SK-N-SH treated with all-trans-retinoic acid at 6 μM for 48 hours (cell line): ENCODE measurements around the gene PRKAB2.

Experiments
- ARNTL ChIP-seq: fragments of 450-650 bp; formaldehyde crosslinking; IDR thresholded peaks from 2 replicates; pipeline ENCODE4 v1.5.0; 2020; ENCODE audit warnings: low read depth, mild to moderate bottlenecking, moderate library complexity, borderline replicate concordance
- BACH2 ChIP-seq: fragments of 250-450 bp; sonication (Bioruptor Pico); IDR thresholded peaks from 2 replicates; pipeline ENCODE4 v1.9.0; 2021; ENCODE audit warnings: mild to moderate bottlenecking, borderline replicate concordance
- ISL1 ChIP-seq: fragments of 250-450 bp; sonication (Bioruptor Pico); IDR thresholded peaks from 2 replicates; pipeline ENCODE4 v2.1.2; 2022; ENCODE audit warnings: mild to moderate bottlenecking, moderate library complexity
- OSR1 ChIP-seq: fragments of 250-450 bp; sonication (Bioruptor Pico); IDR thresholded peaks from 2 replicates; pipeline ENCODE4 v1.8.0; 2022; ENCODE audit warnings: moderate library complexity, mild to moderate bottlenecking, inconsistent platforms
- PATZ1 ChIP-seq: fragments of 250-450 bp; sonication (Bioruptor Pico); IDR thresholded peaks from 2 replicates; pipeline ENCODE4 v1.8.0; 2020; ENCODE audit warnings: mild to moderate bottlenecking, moderate library complexity, borderline replicate concordance
- RARB ChIP-seq: fragments of 250-450 bp; sonication (Bioruptor Pico); IDR thresholded peaks from 2 replicates; pipeline ENCODE4 v1.8.0; 2021; ENCODE audit warnings: mild to moderate bottlenecking, moderate library complexity
- TCF4 ChIP-seq: fragments of 250-450 bp; sonication (Bioruptor Pico); IDR thresholded peaks from 2 replicates; pipeline ENCODE4 v1.8.0; 2021; ENCODE audit warnings: mild to moderate bottlenecking, moderate library complexity, borderline replicate concordance
- TSHZ2 ChIP-seq: fragments of 250-450 bp; sonication (Bioruptor Pico); IDR thresholded peaks from 2 replicates; pipeline ENCODE4 v1.5.0; 2020; ENCODE audit warnings: mild to moderate bottlenecking, moderate library complexity
- ZFP30 ChIP-seq: fragments of 450-650 bp; formaldehyde crosslinking; IDR thresholded peaks from 2 replicates; pipeline ENCODE4 v1.5.0; 2022; ENCODE audit warnings: mild to moderate bottlenecking, moderate library complexity
- ZNF565 ChIP-seq: fragments of 450-650 bp; formaldehyde crosslinking; conservative IDR thresholded peaks from 2 replicates; pipeline ENCODE4 v1.5.0; 2020; ENCODE audit warnings: low read depth, mild to moderate bottlenecking, moderate library complexity
- ZNF70 ChIP-seq: fragments of 450-650 bp; formaldehyde crosslinking; IDR thresholded peaks from 2 replicates; pipeline ENCODE4 v1.5.0; 2020; ENCODE audit warnings: mild to moderate bottlenecking, moderate library complexity
- ZNF8 ChIP-seq: fragments of 450-650 bp; formaldehyde crosslinking; IDR thresholded peaks from 2 replicates; pipeline ENCODE4 v1.5.0; 2020; ENCODE audit warnings: mild to moderate bottlenecking, moderate library complexity
- TF ChIP-seq, protein P1 (sequence below): fragments of 250-450 bp; sonication (Bioruptor Pico); IDR thresholded peaks from 2 replicates; pipeline ENCODE4 v1.5.1; 2020; ENCODE audit warnings: low read depth, mild to moderate bottlenecking, moderate library complexity

- no peak for TF ChIP-seq PATZ1
- no peak for TF ChIP-seq ISL1
- TF ChIP-seq ARNTL (CRISPR knock-in tag): no peak
- no peak for TF ChIP-seq TSHZ2 (CRISPR knock-in tag)
- no peak for TF ChIP-seq RARB (CRISPR knock-in tag)
- no peak for TF ChIP-seq TCF4 (CRISPR knock-in tag)
- no peak for TF ChIP-seq ZNF565 (CRISPR knock-in tag)
- TF ChIP-seq ZFP30: no peak
- TF ChIP-seq, protein P1, sequence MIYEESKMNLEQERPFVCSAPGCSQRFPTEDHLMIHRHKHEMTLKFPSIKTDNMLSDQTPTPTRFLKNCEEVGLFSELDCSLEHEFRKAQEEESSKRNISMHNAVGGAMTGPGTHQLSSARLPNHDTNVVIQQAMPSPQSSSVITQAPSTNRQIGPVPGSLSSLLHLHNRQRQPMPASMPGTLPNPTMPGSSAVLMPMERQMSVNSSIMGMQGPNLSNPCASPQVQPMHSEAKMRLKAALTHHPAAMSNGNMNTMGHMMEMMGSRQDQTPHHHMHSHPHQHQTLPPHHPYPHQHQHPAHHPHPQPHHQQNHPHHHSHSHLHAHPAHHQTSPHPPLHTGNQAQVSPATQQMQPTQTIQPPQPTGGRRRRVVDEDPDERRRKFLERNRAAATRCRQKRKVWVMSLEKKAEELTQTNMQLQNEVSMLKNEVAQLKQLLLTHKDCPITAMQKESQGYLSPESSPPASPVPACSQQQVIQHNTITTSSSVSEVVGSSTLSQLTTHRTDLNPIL (CRISPR knock-in tag): no peak
- TF ChIP-seq BACH2 (CRISPR knock-in tag): no peak
- no peak for TF ChIP-seq ZNF8 (CRISPR knock-in tag)
- TF ChIP-seq OSR1 (CRISPR knock-in tag): no peak
- no peak for TF ChIP-seq ZNF70 (CRISPR knock-in tag)
Observed at GRCh38 chr1:147142886-147143285, 29.4 kb downstream of the PRKAB2 start.
